Dermis microvascular lymphatic vessel endothelial cell (primary cell): ENCODE measurements around the gene RGS19. TPM values are rescaled to one million over a fixed set of nuclear protein-coding genes. Genes with fewer than 3 reads are reported as not detected.

Experiments used
- DNase-seq, 2 donors: peaks; one replicate each; pipeline versions ENCODE4 v3.0.0 to v3.0.0-alpha.2; 2010; ENCODE audit warnings: low read depth in 2 of 2
- total RNA-seq: library from RNA; depleted of rRNA; stranded (reverse); fragments of >200 nt; gene quantifications from 2 replicates; pipeline ENCODE4 v1.2.1, GENCODE V29; 2014

RGS19 gene
- total RNA-seq, 1 donor from 2014 or later = 12.8 TPM

DNA sequence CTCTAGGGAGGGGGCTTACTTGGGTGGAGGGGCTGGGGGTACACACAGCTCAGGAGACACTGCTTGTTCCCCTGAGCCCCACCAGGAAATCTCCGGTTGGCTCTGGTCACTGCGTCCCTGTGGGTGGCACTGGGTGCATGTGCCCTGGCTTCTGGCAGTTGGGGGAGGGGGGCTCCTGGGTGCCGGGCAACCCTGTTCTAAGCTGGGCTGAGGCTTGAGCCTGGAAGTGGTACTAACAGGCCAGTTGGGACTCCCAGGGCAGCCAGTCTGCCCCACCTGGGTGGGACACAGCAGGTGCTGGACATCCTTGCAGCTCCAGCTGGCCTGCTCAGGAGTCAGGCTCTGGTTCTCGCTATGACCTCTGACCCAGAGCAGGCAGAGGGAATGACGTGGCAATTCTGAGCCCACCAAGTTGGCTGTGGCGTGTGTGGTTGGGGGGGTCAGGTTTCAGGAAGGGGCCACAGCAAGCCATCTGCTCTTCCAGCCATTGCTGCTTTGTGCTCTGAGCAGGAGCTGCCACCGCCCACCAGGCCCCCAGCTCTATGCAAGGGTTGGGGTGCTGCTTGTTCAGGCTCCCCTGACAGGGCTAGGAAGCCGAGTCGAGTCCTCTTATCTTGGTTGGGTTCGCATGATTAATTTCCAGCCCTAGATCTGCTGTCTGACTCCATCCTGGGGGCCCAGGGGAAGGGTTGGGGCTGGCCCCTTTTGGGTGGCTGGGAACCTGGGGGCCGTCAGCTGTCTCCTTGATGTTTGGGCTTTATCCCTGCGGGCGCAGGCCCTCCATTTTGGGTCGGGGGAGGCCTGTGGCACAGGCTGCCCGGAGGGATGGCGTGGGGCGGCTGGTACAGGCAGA lies 42.7 kb downstream of the RGS19 start:
- DNase-seq = no peak

GRCh38 chr20:64035933-64036345 lies 43.4 kb downstream of the RGS19 start, which contains the start of gene C20orf204:
C20orf204 (plus strand) TSS chr20:64036182; CDS start chr20:64036324, 142 bp downstream.
- no peak for DNase-seq

- DNase-seq = no peak
Observed at GRCh38 chr20:64035066-64035932, 44.0 kb downstream of the RGS19 start.

- DNase-seq = no peak
Observed at GRCh38 chr20:64033981-64034493, 45.3 kb downstream of the RGS19 start.

DNA sequence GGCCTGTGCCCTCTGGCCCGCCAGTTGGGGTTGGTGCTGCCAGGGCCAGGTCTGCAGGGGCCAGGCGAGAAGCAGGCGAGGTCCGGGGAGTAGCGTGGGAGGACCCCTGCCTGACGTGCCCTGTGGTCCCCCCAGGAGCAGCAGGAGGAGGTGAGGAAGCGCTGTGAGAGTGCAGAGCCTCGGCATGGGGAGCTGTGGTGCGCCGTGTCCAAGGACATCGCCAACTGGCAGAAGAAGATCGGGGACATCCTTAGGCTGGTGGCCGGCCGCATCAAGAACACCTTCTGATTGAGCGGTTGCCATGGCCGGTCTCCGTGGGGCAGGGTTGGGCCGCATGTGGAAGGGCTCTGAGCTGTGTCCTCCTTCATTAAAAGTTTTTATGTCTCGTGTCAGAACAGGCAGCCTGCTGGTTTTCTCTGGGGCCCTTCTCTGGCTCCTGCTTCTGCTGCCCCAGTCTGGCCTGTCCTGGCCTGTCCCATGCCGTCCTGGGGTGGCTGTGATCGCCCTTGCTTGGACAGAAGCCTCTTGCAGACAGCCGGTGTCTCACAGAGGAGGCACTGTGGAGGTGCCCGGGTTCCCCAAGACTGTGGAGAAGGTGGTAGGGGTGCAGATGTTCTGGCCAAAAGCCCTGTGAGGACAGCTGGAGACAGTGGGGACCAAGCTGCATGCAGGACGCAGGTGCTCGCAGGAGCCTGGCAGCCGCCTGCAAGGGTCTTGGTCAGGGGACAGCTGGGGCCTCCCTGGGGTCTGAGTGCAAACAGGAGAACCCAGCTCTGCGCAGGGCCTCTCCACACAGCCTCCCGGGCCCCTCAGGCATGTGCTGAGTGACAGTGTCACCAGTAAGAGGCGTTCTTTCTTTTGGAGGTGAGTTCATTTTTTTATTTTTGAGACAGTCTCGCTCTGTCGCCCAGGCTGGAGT lies 46.4 kb downstream of the RGS19 start:
- no peak for DNase-seq

GRCh38 chr20:64031822-64032314 lies 47.5 kb downstream of the RGS19 start:
- DNase-seq = no peak

DNA sequence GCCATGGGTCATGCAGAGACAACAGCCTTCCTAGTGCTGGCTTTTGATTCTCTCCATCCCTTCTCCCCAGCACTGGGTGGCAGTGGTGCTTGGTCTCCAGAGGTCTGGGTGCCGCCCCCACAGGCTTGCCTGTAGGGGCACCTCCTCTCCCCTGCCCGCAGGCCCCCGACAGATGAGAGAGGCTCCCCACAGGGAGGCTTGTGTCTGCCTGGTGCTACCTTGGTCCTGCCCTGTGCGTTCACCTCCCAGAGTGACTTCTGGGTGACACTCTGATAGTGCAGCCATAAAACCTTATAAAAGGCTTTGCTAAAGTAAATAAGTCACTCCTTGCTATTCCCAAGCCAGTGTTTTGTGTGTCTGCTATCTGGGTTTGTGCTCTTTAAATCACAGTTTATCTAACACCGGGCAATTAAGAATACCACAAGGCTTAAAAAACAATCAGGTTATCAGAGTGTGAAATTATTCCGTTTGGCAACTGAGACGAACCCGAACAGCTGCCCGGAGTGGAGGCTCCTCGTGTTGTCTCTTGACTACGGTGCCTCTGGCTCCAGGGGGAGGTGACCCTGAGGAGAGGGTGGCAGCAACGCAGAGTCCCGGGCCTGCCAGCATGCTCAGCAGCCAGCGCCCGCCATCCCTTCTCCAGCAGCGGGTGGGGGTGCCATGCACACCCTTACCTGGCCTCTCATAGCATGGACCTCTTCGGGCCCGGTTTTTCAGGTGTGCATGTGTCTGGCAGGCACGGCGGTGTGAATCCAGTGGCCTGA lies 48.8 kb downstream of the RGS19 start:
- no peak for DNase-seq

GRCh38 chr20:64029293-64030117 lies 49.8 kb downstream of the RGS19 start:
- no peak for DNase-seq

- no peak for DNase-seq
Observed at GRCh38 chr20:64027981-64028685, 51.2 kb downstream of the RGS19 start.

- no peak for DNase-seq
Observed at GRCh38 chr20:64025826-64026412, 53.4 kb downstream of the RGS19 start.

GRCh38 chr20:64025101-64025825 lies 54.1 kb downstream of the RGS19 start:
- no peak for DNase-seq

- no peak for DNase-seq
Observed at GRCh38 chr20:64024141-64024990, 55.0 kb downstream of the RGS19 start.

GRCh38 chr20:64023361-64024140 lies 55.8 kb downstream of the RGS19 start:
- no peak for DNase-seq
